RWPE2 (cell line): ENCODE data around the gene ABAT.

Experiments
- ATAC-seq: fragments of 200-7000 bp; cut with Tn5 transposase; 3 replicates; pipeline ENCODE4 v1.9.1; 2021; ENCODE audit warnings: low read depth
- DNase-seq: peaks from one replicate; pipeline ENCODE4 v3.0.0-alpha.2; 2020; ENCODE audit warnings: low spot score
- H3K27ac ChIP-seq: fragments of 450-650 bp; 2 replicates; pipeline ENCODE4 v1.5.1; 2017; ENCODE audit warnings: mild to moderate bottlenecking; ENCODE audit not compliant: poor library complexity, severe bottlenecking
- H3K27me3 ChIP-seq: fragments of 250-450 bp; sonication (Bioruptor Pico); 2 replicates; pipeline ENCODE4 v1.5.1; 2021; ENCODE audit warnings: mild to moderate bottlenecking, moderate library complexity; ENCODE audit not compliant: insufficient read depth, poor library complexity, severe bottlenecking
- H3K36me3 ChIP-seq: fragments of 250-450 bp; sonication (Bioruptor Pico); 2 replicates; pipeline ENCODE4 v1.5.1; 2020; ENCODE audit warnings: low read depth, mild to moderate bottlenecking, moderate library complexity
- H3K4me1 ChIP-seq: fragments of 250-450 bp; sonication (Bioruptor Pico); 2 replicates; pipeline ENCODE4 v1.5.1; 2021; ENCODE audit warnings: mild to moderate bottlenecking, moderate library complexity; ENCODE audit not compliant: insufficient read depth, poor library complexity, severe bottlenecking
- H3K4me3 ChIP-seq: fragments of 250-450 bp; sonication (Bioruptor Pico); 2 replicates; pipeline ENCODE4 v1.5.1; 2021; ENCODE audit warnings: mild to moderate bottlenecking, moderate library complexity; ENCODE audit not compliant: severe bottlenecking
- H3K9me3 ChIP-seq: fragments of 250-450 bp; sonication (Bioruptor Pico); 2 replicates; pipeline ENCODE4 v1.5.1; 2021; ENCODE audit warnings: mild to moderate bottlenecking, moderate library complexity; ENCODE audit not compliant: severe bottlenecking
- CTCF ChIP-seq: fragments of 450-650 bp; IDR thresholded peaks from one replicate; pipeline ENCODE4 v1.5.1; 2017; ENCODE audit warnings: mild to moderate bottlenecking, moderate library complexity; ENCODE audit not compliant: poor library complexity, severe bottlenecking

Gene ABAT

GRCh38 chr16:8720080-8720966 is 45.9 kb downstream of the ABAT start:
- DNase-seq (no peak), ATAC-seq (no peak)
- no peak overlapping the region for H3K4me3 ChIP-seq
- H3K27ac ChIP-seq, result no peak overlapping the region
- H3K27me3 ChIP-seq, result no peaks in the 10 kb centered on the region
- peaks cover 6% of the 10 kb centered on the region for H3K9me3 ChIP-seq
- H3K4me1 ChIP-seq, result peaks cover 9% of the 10 kb centered on the region
- no peak for TF ChIP-seq CTCF
- no peaks in the 10 kb centered on the region for H3K36me3 ChIP-seq

- Histone ChIP-seq H3K4me3 (no peak overlapping the region), H3K27me3 (no peaks in the 10 kb centered on the region), H3K9me3 (peaks cover 6% of the 10 kb centered on the region), H3K36me3 (no peaks in the 10 kb centered on the region), H3K27ac (no peak overlapping the region), H3K4me1 (peaks cover 9% of the 10 kb centered on the region)
- DNase-seq, result no peak
- ATAC-seq, result no peak
- TF ChIP-seq CTCF, result no peak
These were observed 46.5 kb downstream of the ABAT start for GRCh38 chr16:8720967-8721308.

- ATAC-seq, result no peak
- no peak for DNase-seq
- Histone ChIP-seq H3K36me3 (no peaks in the 10 kb centered on the region), H3K4me3 (no peak overlapping the region), H3K27ac (no peak overlapping the region), H3K27me3 (no peaks in the 10 kb centered on the region), H3K4me1 (peaks cover 4% of the 10 kb centered on the region), H3K9me3 (peaks cover 6% of the 10 kb centered on the region)
- TF ChIP-seq CTCF, result no peak
These were observed 47.1 kb downstream of the ABAT start for GRCh38 chr16:8721336-8722024.

- Histone ChIP-seq H3K4me1 (peaks cover 1% of the 10 kb centered on the region), H3K27ac (no peak overlapping the region), H3K27me3 (no peaks in the 10 kb centered on the region), H3K9me3 (peaks cover 6% of the 10 kb centered on the region), H3K4me3 (no peak overlapping the region), H3K36me3 (no peaks in the 10 kb centered on the region)
- DNase-seq (no peak), ATAC-seq (no peak)
- TF ChIP-seq CTCF, result no peak
These were observed 47.6 kb downstream of the ABAT start for GRCh38 chr16:8722025-8722348.
